CD14-positive monocyte (primary cell): ENCODE results near the gene REXO5. TPM values are rescaled to one million over a fixed set of nuclear protein-coding genes. Genes with fewer than 3 reads are reported as not detected.
A peak's percentile ranks its signal among the peaks of the same experiment; 100 is the strongest.

Source experiments
- DNase-seq, 3 donors: peaks; one replicate each; pipeline ENCODE4 v3.0.0-alpha.2; 2011 to 2022
- H2AFZ ChIP-seq: 2 replicates; pipeline ENCODE4 v1.6.0; 2012; ENCODE audit warnings: mild to moderate bottlenecking, low read depth, low read length, inconsistent platforms; ENCODE audit not compliant: insufficient read depth, poor library complexity, severe bottlenecking
- H3K27ac ChIP-seq, 2 donors: 1 replicate in 1 of 2; 2 replicates in 1 of 2; pipeline ENCODE4 v1.5.1; 2012 to 2013; ENCODE audit warnings: low read length in 2 of 2, control low read depth in 1 of 2, inconsistent platforms in 1 of 2, low read depth in 1 of 2, mild to moderate bottlenecking in 1 of 2
- H3K27me3 ChIP-seq, 2 donors: one replicate each; pipeline versions ENCODE4 v1.6.0 to v1.6.1; 2011 to 2013; ENCODE audit warnings: low read length in 2 of 2; ENCODE audit not compliant: control insufficient read depth in 2 of 2, insufficient read depth in 2 of 2
- H3K36me3 ChIP-seq, 2 donors: replicated peaks in 1 of 2; 1 replicate in 1 of 2; 2 replicates in 1 of 2; pipeline versions ENCODE4 v1.5.1 to v1.6.1; 2012 to 2013; ENCODE audit warnings: low read length in 2 of 2, control low read depth in 1 of 2, inconsistent platforms in 1 of 2, mild to moderate bottlenecking in 1 of 2; ENCODE audit not compliant: insufficient read depth in 2 of 2, control insufficient read depth in 1 of 2
- H3K4me1 ChIP-seq, 2 donors: 1 replicate in 1 of 2; 2 replicates in 1 of 2; pipeline versions ENCODE4 v1.5.1 to v1.6.1; 2012 to 2013; ENCODE audit warnings: low read length in 2 of 2, control low read depth in 1 of 2, inconsistent platforms in 1 of 2, mild to moderate bottlenecking in 1 of 2, moderate library complexity in 1 of 2; ENCODE audit not compliant: insufficient read depth in 2 of 2, control insufficient read depth in 1 of 2
- H3K4me2 ChIP-seq: replicated peaks from 2 replicates; pipeline ENCODE3; 2012; ENCODE audit warnings: low read length, moderate library complexity, mild to moderate bottlenecking; ENCODE audit not compliant: poor library complexity, severe bottlenecking; ENCODE audit errors: extremely low read depth
- H3K4me3 ChIP-seq, 3 experiments: fragments of 200-600 bp in 1 of 3; sonication (generic) in 1 of 3; replicated peaks in 1 of 3; 1 replicate in 2 of 3; 2 replicates in 1 of 3; pipeline ENCODE4 v1.5.1; 2011 to 2013; ENCODE audit warnings: low read length in 3 of 3, mild to moderate bottlenecking in 3 of 3, control low read depth in 2 of 3, low read depth in 2 of 3, inconsistent platforms in 1 of 3, moderate library complexity in 1 of 3
- H3K79me2 ChIP-seq: 2 replicates; pipeline ENCODE4 v1.6.0; 2012; ENCODE audit warnings: mild to moderate bottlenecking, control low read depth, inconsistent platforms, low read length, moderate library complexity; ENCODE audit not compliant: insufficient read depth
- H3K9ac ChIP-seq: 2 replicates; pipeline ENCODE4 v1.6.0; 2017; ENCODE audit warnings: low read length, mild to moderate bottlenecking; ENCODE audit not compliant: insufficient read depth, poor library complexity, severe bottlenecking
- H3K9me3 ChIP-seq, 2 donors: replicated peaks in 1 of 2; 1 replicate in 1 of 2; 2 replicates in 1 of 2; pipeline versions ENCODE4 v1.5.1 to v1.6.1; 2012 to 2013; ENCODE audit warnings: low read length in 2 of 2, control low read depth in 1 of 2; ENCODE audit not compliant: control insufficient read depth in 1 of 2, insufficient read depth in 1 of 2
- H4K20me1 ChIP-seq: 2 replicates; pipeline ENCODE4 v1.6.0; 2012; ENCODE audit warnings: mild to moderate bottlenecking, low read length, control low read depth, moderate library complexity; ENCODE audit not compliant: insufficient read depth
- H3K27ac Mint-ChIP-seq, 7 donors: one replicate each; pipeline ENCODE4 v1.8.0; 2020; ENCODE audit warnings: mild to moderate bottlenecking in 7 of 7, mixed read lengths in 7 of 7, moderate library complexity in 6 of 7, inconsistent platforms in 2 of 7
- H3K27me3 Mint-ChIP-seq, 3 donors: one replicate each; pipeline ENCODE4 v1.8.0; 2021 to 2022; ENCODE audit warnings: low read depth in 3 of 3, mild to moderate bottlenecking in 3 of 3, mixed read lengths in 3 of 3, moderate library complexity in 3 of 3, inconsistent platforms in 1 of 3
- H3K36me3 Mint-ChIP-seq, 2 donors: one replicate each; pipeline ENCODE4 v1.8.0; 2020; ENCODE audit warnings: mixed read lengths in 2 of 2, inconsistent platforms in 1 of 2, mild to moderate bottlenecking in 1 of 2
- H3K4me1 Mint-ChIP-seq: one replicate; pipeline ENCODE4 v1.8.0; 2020; ENCODE audit warnings: mild to moderate bottlenecking, mixed read lengths
- H3K4me3 Mint-ChIP-seq, 2 donors: one replicate each; pipeline ENCODE4 v1.8.0; 2020; ENCODE audit warnings: mild to moderate bottlenecking in 2 of 2, mixed read lengths in 2 of 2, moderate library complexity in 1 of 2
- H3K9me3 Mint-ChIP-seq, 7 donors: one replicate each; pipeline ENCODE4 v1.8.0; 2020 to 2022; ENCODE audit warnings: mixed read lengths in 7 of 7, mild to moderate bottlenecking in 6 of 7, moderate library complexity in 6 of 7, inconsistent platforms in 2 of 7
- WGBS: methylation state at CpG from one replicate; pipeline ENCODE4 v1.1.5; 2013; ENCODE audit warnings: missing lambda C conversion rate; ENCODE audit not compliant: insufficient coverage; 5-methylcytosine and 5-hydroxymethylcytosine counted together
- intact Hi-C, 2 donors: fragments of 100-400 bp; cut with micrococcal nuclease; formaldehyde crosslinking; loops; one replicate each; pipeline versions ENCODE4 v1.15.0 to v1.15.1; 2023
- polyA plus RNA-seq, 3 donors: library from polyadenylated mRNA; depleted of rRNA in 1 of 3; unstranded in 2 of 3; stranded (reverse) in 1 of 3; fragments of 300-500 nt in 2 of 3; fragments of >200 nt in 1 of 3; fragmentation: Illumina TruSeq in 2 of 3; gene quantifications; 1 replicate in 2 of 3; 2 replicates in 1 of 3; pipeline ENCODE4 v1.2.3, GENCODE V29; 2012 to 2021
- TF ChIP-seq, protein P1 (sequence below): fragments of 200-600 bp; IDR thresholded peaks from one replicate; pipeline ENCODE4 v1.8.0; 2022; ENCODE audit warnings: antibody characterized with exemption, mild to moderate bottlenecking

The REXO5 gene
- polyA plus RNA-seq, 3 donors = 0.52 to 1.4 (median 0.55) TPM

- Histone ChIP-seq H3K79me2 (no peaks in the 10 kb centered on the region), H2AFZ (no peak overlapping the region), H3K9ac (no peak overlapping the region), H3K36me3 (peaks cover 7 to 44% of the 10 kb centered on the region in 2 donors), H3K9me3 (no peaks in the 10 kb centered on the region), H4K20me1 (no peaks in the 10 kb centered on the region), H3K27me3 (no peaks in the 10 kb centered on the region), H3K4me2 (no peak overlapping the region), H3K4me3 (no peak overlapping the region), H3K4me1 (peaks cover 9 to 13% of the 10 kb centered on the region in 2 donors), H3K27ac (no peak overlapping the region)
- intact Hi-C loops = no loop called here
- peaks cover 15% of the 10 kb centered on the region for H3K4me1 Mint-ChIP-seq
- H3K9me3 Mint-ChIP-seq = peaks cover 0 to 1% (median 0%) of the 10 kb centered on the region in 7 donors
- DNase-seq = no peak
- H3K27ac Mint-ChIP-seq = peak overlapping the region in 1 of 7 donors; percentile 72
- WGBS = 100% methylated on average over 1 of the region's 4 CpGs
- H3K27me3 Mint-ChIP-seq = no peaks in the 10 kb centered on the region
- H3K4me3 Mint-ChIP-seq = no peak overlapping the region
- H3K36me3 Mint-ChIP-seq = peaks cover 22 to 33% of the 10 kb centered on the region in 2 donors
- TF ChIP-seq, protein P1, sequence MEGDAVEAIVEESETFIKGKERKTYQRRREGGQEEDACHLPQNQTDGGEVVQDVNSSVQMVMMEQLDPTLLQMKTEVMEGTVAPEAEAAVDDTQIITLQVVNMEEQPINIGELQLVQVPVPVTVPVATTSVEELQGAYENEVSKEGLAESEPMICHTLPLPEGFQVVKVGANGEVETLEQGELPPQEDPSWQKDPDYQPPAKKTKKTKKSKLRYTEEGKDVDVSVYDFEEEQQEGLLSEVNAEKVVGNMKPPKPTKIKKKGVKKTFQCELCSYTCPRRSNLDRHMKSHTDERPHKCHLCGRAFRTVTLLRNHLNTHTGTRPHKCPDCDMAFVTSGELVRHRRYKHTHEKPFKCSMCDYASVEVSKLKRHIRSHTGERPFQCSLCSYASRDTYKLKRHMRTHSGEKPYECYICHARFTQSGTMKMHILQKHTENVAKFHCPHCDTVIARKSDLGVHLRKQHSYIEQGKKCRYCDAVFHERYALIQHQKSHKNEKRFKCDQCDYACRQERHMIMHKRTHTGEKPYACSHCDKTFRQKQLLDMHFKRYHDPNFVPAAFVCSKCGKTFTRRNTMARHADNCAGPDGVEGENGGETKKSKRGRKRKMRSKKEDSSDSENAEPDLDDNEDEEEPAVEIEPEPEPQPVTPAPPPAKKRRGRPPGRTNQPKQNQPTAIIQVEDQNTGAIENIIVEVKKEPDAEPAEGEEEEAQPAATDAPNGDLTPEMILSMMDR = no peak
These were observed 12.7 kb downstream of the REXO5 start for GRCh38 chr16:20818929-20819585.

- H3K9me3 Mint-ChIP-seq = peaks cover 0 to 1% (median 0%) of the 10 kb centered on the region in 7 donors
- H4K20me1 ChIP-seq = no peaks in the 10 kb centered on the region
- H3K4me3 ChIP-seq = no peak overlapping the region
- H3K27ac Mint-ChIP-seq = peak overlapping the region in 1 of 7 donors; percentile 23
- H3K4me1 ChIP-seq = peaks cover 9 to 13% of the 10 kb centered on the region in 2 donors
- no peak overlapping the region for H3K4me2 ChIP-seq
- intact Hi-C loops = no loop called here
- no peak overlapping the region for H3K9ac ChIP-seq
- no peak for DNase-seq
- peaks cover 21 to 45% of the 10 kb centered on the region in 2 donors for H3K36me3 ChIP-seq
- no peaks in the 10 kb centered on the region for H3K79me2 ChIP-seq
- peaks cover 20 to 41% of the 10 kb centered on the region in 2 donors for H3K36me3 Mint-ChIP-seq
- no peaks in the 10 kb centered on the region for H3K9me3 ChIP-seq
- WGBS = 92% methylated on average over 2 of the region's 4 CpGs
- H3K27ac ChIP-seq = no peak overlapping the region
- no peak overlapping the region for H2AFZ ChIP-seq
- no peak overlapping the region for H3K4me3 Mint-ChIP-seq
- H3K27me3 Mint-ChIP-seq = no peaks in the 10 kb centered on the region
- TF ChIP-seq, protein P1 = no peak
- peaks cover 15% of the 10 kb centered on the region for H3K4me1 Mint-ChIP-seq
- no peaks in the 10 kb centered on the region for H3K27me3 ChIP-seq
These were observed 15.4 kb downstream of the REXO5 start for GRCh38 chr16:20821682-20822081.
